Measurements from ENCODE around the gene B4GALT1. TPM values are rescaled to one million over a fixed set of nuclear protein-coding genes. Genes with fewer than 3 reads are reported as not detected.

The B4GALT1 gene
- total RNA-seq, 1 experiment from 2014 or later = 31.4 TPM

DNA sequence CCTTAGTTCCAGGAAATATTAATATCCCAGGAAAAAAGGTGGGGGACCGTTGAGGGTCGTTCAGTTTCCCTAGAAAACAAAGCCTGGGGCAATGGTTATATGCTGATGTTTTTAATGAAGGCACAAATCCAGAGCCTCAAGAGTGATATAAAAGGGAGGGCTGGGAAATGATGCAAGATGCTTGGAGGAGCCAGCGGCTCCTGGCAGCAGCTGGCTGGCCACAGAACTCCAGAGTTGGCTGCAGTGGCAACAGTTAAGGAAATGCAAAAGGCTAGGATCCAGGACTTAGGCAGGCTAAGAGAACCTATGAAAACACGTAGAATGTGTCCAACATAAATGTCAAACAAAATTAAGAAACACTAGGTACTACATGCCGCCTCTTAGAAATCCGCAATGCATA is 31.0 kb upstream of the B4GALT1 start:
- ChIA-PET RAD21 (ENCODE audit: low non-redundant PET in 1 of 2, low total read pairs in 2 of 2, uncharacterized antibody in 2 of 2, unreplicated experiment in 2 of 2) (no interaction called here), POLR2A (no interaction called here), CTCF (interaction anchor here (0.7 kb wide), 1 partner anchor 28 kb away, joined by 3 read pairs; no protein-coding TSS in a partner anchor)
- no TSS peak for BruUV-seq (replicated peaks)
- Histone ChIP-seq H4K20me1 (ENCODE audit: insufficient read depth) (no peaks in the 10 kb centered on the region), H3K27ac (ENCODE audit: low read depth, low read length) (no peak overlapping the region), H2AFZ (ENCODE audit: low read depth, low read length, poor library complexity, severe bottlenecking) (no peak overlapping the region), H3K79me2 (ENCODE audit: insufficient read depth, low read length) (no peaks in the 10 kb centered on the region), H3K36me3 (ENCODE audit: control insufficient read depth in 1 of 2, insufficient read depth in 2 of 2, low read length in 2 of 2) (no peaks in the 10 kb centered on the region), H3K4me3 (replicated peaks in 1 of 2; ENCODE audit: low read depth in 1 of 2, low read length in 2 of 2) (no peak overlapping the region), H3K9me3 (ENCODE audit: control insufficient read depth in 1 of 2, insufficient read depth in 1 of 2, low read depth in 1 of 2, low read length in 2 of 2) (no peaks in the 10 kb centered on the region), H3K9ac (ENCODE audit: low read length) (no peak overlapping the region), H3K4me1 (ENCODE audit: control insufficient read depth in 1 of 2, insufficient read depth in 2 of 2, low read length in 2 of 2) (peaks cover 2 to 7% of the 10 kb centered on the region in 2 experiments; a peak in 3 of 4 replicates), H3K4me2 (ENCODE audit: low read length) (no peak overlapping the region), H3K27me3 (ENCODE audit: insufficient read depth, low read length) (0 out of 2 replicates have a peak, but pooled peaks cover 7% of the 10 kb centered on the region), H3K9me2 (ENCODE audit: insufficient read depth) (no peaks in the 10 kb centered on the region)
- intact Hi-C loops (cut with micrococcal nuclease) = no loop called here
- DNase-seq (ENCODE audit: low read depth, low spot score) = no peak
- no peak for TF ChIP-seq SIN3A (IDR thresholded peaks at IDR 0.05; ENCODE audit: low read depth)
- TF ChIP-seq ZFX (IDR thresholded peaks at IDR 0.05) = no peak
- TF ChIP-seq RAD21 (IDR thresholded peaks at IDR 0.05; ENCODE audit: low read depth) = no peak
- no peak for TF ChIP-seq POLR2AphosphoS5 (IDR thresholded peaks at IDR 0.05; ENCODE audit: low read depth, low read length)
- no peak for TF ChIP-seq JUND (IDR thresholded peaks at IDR 0.05)
- TF ChIP-seq EZH2phosphoT487 (IDR thresholded peaks at IDR 0.05; ENCODE audit: borderline replicate concordance) = no peak
- TF ChIP-seq, protein P1, sequence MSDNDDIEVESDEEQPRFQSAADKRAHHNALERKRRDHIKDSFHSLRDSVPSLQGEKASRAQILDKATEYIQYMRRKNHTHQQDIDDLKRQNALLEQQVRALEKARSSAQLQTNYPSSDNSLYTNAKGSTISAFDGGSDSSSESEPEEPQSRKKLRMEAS (IDR thresholded peaks at IDR 0.05) = no peak
- no peak for TF ChIP-seq EGR1 (IDR thresholded peaks at IDR 0.05; ENCODE audit: low read depth)
- TF ChIP-seq, protein P2, sequence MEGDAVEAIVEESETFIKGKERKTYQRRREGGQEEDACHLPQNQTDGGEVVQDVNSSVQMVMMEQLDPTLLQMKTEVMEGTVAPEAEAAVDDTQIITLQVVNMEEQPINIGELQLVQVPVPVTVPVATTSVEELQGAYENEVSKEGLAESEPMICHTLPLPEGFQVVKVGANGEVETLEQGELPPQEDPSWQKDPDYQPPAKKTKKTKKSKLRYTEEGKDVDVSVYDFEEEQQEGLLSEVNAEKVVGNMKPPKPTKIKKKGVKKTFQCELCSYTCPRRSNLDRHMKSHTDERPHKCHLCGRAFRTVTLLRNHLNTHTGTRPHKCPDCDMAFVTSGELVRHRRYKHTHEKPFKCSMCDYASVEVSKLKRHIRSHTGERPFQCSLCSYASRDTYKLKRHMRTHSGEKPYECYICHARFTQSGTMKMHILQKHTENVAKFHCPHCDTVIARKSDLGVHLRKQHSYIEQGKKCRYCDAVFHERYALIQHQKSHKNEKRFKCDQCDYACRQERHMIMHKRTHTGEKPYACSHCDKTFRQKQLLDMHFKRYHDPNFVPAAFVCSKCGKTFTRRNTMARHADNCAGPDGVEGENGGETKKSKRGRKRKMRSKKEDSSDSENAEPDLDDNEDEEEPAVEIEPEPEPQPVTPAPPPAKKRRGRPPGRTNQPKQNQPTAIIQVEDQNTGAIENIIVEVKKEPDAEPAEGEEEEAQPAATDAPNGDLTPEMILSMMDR (IDR thresholded peaks at IDR 0.05 in 2 of 3, conservative IDR thresholded peaks at IDR 0.05 in 1 of 3; ENCODE audit: borderline replicate concordance in 1 of 3, insufficient read depth in 1 of 3, low read depth in 2 of 3, low read length in 2 of 3) = no peak
- no peak for TF ChIP-seq CEBPB (IDR thresholded peaks at IDR 0.05; ENCODE audit: low read depth)
- no peak for TF ChIP-seq POLR2A (IDR thresholded peaks at IDR 0.05; ENCODE audit: borderline replicate concordance, extremely low read depth, insufficient read depth, insufficient read length)
- TF ChIP-seq SP1 (IDR thresholded peaks at IDR 0.05; ENCODE audit: low read depth) = no peak
- no peak for TF ChIP-seq TCF7L2 (IDR thresholded peaks at IDR 0.05; ENCODE audit: borderline replicate concordance, extremely low read depth, insufficient read depth, insufficient read length)
- no peak for TF ChIP-seq YY1 (IDR thresholded peaks at IDR 0.05; ENCODE audit: extremely low read depth, insufficient replicate concordance, low read depth, low read length)
- TF ChIP-seq FOSL1 (IDR thresholded peaks at IDR 0.05; ENCODE audit: low read depth) = no peak
- no peak for ATAC-seq

All from HCT116 (cell line).